ENCODE data around the gene UNC5C. TPM values are rescaled to one million over a fixed set of nuclear protein-coding genes. Genes with fewer than 3 reads are reported as not detected.

The UNC5C gene
- polyA plus RNA-seq, 1 of the 3 experiments (the other 2 are of a cell fraction) = 3.3 TPM

- no peak for TF ChIP-seq ZBTB33 (IDR thresholded peaks at IDR 0.05; ENCODE audit: borderline replicate concordance, low read depth)
- TF ChIP-seq GATA2 (CRISPR knock-in tag; IDR thresholded peaks at IDR 0.05) = peak; percentile 98
- peak in 1 of 2 experiments; percentile 99; a peak in 2 of 4 replicates for TF ChIP-seq EP300 (IDR thresholded peaks at IDR 0.05; ENCODE audit: borderline replicate concordance in 1 of 2, low read depth in 1 of 2, low read length in 1 of 2)
- TF ChIP-seq RAD21 (IDR thresholded peaks at IDR 0.05; ENCODE audit: low read length) = 0 out of 2 replicates have a peak, but pooled peaks have one; percentile 21
- TF ChIP-seq TCF12 (IDR thresholded peaks at IDR 0.05) = peak; percentile 78
- no peak for TF ChIP-seq RFX5 (IDR thresholded peaks at IDR 0.05; ENCODE audit: low read length)
- TF ChIP-seq RCOR1 (IDR thresholded peaks at IDR 0.05; ENCODE audit: low read length) = peak; percentile 83
- no peak; the same call in 1 of the 2 replicates for TF ChIP-seq TEAD4 (IDR thresholded peaks at IDR 0.05; ENCODE audit: borderline replicate concordance, insufficient read depth)
- no peak for TF ChIP-seq FOXM1 (IDR thresholded peaks at IDR 0.05; ENCODE audit: low read depth)
- TF ChIP-seq MAX (IDR thresholded peaks at IDR 0.05; ENCODE audit: low read depth) = no peak
- TF ChIP-seq CHD2 (IDR thresholded peaks at IDR 0.05; ENCODE audit: low read length, partially characterized antibody) = peak; percentile 70
- TF ChIP-seq, protein P1, sequence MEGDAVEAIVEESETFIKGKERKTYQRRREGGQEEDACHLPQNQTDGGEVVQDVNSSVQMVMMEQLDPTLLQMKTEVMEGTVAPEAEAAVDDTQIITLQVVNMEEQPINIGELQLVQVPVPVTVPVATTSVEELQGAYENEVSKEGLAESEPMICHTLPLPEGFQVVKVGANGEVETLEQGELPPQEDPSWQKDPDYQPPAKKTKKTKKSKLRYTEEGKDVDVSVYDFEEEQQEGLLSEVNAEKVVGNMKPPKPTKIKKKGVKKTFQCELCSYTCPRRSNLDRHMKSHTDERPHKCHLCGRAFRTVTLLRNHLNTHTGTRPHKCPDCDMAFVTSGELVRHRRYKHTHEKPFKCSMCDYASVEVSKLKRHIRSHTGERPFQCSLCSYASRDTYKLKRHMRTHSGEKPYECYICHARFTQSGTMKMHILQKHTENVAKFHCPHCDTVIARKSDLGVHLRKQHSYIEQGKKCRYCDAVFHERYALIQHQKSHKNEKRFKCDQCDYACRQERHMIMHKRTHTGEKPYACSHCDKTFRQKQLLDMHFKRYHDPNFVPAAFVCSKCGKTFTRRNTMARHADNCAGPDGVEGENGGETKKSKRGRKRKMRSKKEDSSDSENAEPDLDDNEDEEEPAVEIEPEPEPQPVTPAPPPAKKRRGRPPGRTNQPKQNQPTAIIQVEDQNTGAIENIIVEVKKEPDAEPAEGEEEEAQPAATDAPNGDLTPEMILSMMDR (IDR thresholded peaks at IDR 0.05) = no peak
- TF ChIP-seq GABPA (IDR thresholded peaks at IDR 0.05; ENCODE audit: low read depth) = no peak
- no peak for TF ChIP-seq RXRA (IDR thresholded peaks at IDR 0.05; ENCODE audit: borderline replicate concordance, low read depth)
- TF ChIP-seq NRF1 (IDR thresholded peaks at IDR 0.05; ENCODE audit: low read depth, low read length) = no peak
- TF ChIP-seq SIN3A (IDR thresholded peaks at IDR 0.05; ENCODE audit: borderline replicate concordance, low read depth, low read length) = no peak
- TF ChIP-seq USF2 (IDR thresholded peaks at IDR 0.05; ENCODE audit: borderline replicate concordance, low read depth, low read length) = no peak
- no peak for TF ChIP-seq ELF1 (IDR thresholded peaks at IDR 0.05)
Observed at GRCh38 chr4:95524184-95524583, 24.6 kb downstream of the UNC5C start (continued).
